AG04450 (cell line): ENCODE results near the gene SLCO6A1. TPM values are rescaled to one million over a fixed set of nuclear protein-coding genes. Genes with fewer than 3 reads are reported as not detected.

Source experiments
- CTCF ChIA-PET: fragments of 300-600, 350-600 bp; formaldehyde crosslinking; extraction: SDS; loops from one replicate; lab custom pipeline; 2022; ENCODE audit warnings: antibody characterized with exemption, inconsistent platforms; lab: Charles Lee
- POLR2A ChIA-PET: fragments of 350-600 bp; formaldehyde crosslinking; extraction: SDS; loops from one replicate; lab custom pipeline; 2021; ENCODE audit warnings: antibody characterized with exemption, inconsistent platforms; lab: Yijun Ruan, JAX
- DNase-seq: peaks from one replicate; pipeline ENCODE4 v3.0.0-alpha.2; 2011; ENCODE audit warnings: low read depth, low spot score
- H3K27ac ChIP-seq: one replicate; pipeline ENCODE4 v1.5.1; 2012; ENCODE audit warnings: low read depth, low read length, control low read depth
- H3K27me3 ChIP-seq: one replicate; pipeline ENCODE4 v1.6.0; 2012; ENCODE audit warnings: low read length; ENCODE audit not compliant: control insufficient read depth, insufficient read depth
- H3K4me3 ChIP-seq: 2 replicates; pipeline ENCODE4 v1.5.1; 2011; ENCODE audit warnings: mild to moderate bottlenecking, low read depth, low read length, control low read depth
- H3K9me3 ChIP-seq: 2 replicates; pipeline ENCODE4 v1.5.1; 2012; ENCODE audit warnings: low read length; ENCODE audit not compliant: control insufficient read depth, insufficient read depth
- polyA minus RNA-seq: library from RNA; depleted of rRNA, polyadenylated mRNA; stranded (reverse); fragments of >200 nt; gene quantifications from 2 replicates; pipeline ENCODE4 v1.2.3, GENCODE V29; 2011; rRNA and poly(A)+ RNA removed
- polyA plus RNA-seq: library from polyadenylated mRNA; depleted of rRNA; stranded (reverse); fragments of >200 nt; gene quantifications from 2 replicates; pipeline ENCODE4 v1.2.3, GENCODE V29; 2011; rRNA removed
- TF ChIP-seq, protein P1 (sequence below): IDR thresholded peaks from 2 replicates; pipeline ENCODE4 v1.5.1; 2011; ENCODE audit warnings: low read depth, low read length, control low read depth, inconsistent platforms

Gene SLCO6A1, protein sequence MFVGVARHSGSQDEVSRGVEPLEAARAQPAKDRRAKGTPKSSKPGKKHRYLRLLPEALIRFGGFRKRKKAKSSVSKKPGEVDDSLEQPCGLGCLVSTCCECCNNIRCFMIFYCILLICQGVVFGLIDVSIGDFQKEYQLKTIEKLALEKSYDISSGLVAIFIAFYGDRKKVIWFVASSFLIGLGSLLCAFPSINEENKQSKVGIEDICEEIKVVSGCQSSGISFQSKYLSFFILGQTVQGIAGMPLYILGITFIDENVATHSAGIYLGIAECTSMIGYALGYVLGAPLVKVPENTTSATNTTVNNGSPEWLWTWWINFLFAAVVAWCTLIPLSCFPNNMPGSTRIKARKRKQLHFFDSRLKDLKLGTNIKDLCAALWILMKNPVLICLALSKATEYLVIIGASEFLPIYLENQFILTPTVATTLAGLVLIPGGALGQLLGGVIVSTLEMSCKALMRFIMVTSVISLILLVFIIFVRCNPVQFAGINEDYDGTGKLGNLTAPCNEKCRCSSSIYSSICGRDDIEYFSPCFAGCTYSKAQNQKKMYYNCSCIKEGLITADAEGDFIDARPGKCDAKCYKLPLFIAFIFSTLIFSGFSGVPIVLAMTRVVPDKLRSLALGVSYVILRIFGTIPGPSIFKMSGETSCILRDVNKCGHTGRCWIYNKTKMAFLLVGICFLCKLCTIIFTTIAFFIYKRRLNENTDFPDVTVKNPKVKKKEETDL
- polyA plus RNA-seq (not detected in 2 replicates), polyA minus RNA-seq (not detected in 2 replicates)

DNA sequence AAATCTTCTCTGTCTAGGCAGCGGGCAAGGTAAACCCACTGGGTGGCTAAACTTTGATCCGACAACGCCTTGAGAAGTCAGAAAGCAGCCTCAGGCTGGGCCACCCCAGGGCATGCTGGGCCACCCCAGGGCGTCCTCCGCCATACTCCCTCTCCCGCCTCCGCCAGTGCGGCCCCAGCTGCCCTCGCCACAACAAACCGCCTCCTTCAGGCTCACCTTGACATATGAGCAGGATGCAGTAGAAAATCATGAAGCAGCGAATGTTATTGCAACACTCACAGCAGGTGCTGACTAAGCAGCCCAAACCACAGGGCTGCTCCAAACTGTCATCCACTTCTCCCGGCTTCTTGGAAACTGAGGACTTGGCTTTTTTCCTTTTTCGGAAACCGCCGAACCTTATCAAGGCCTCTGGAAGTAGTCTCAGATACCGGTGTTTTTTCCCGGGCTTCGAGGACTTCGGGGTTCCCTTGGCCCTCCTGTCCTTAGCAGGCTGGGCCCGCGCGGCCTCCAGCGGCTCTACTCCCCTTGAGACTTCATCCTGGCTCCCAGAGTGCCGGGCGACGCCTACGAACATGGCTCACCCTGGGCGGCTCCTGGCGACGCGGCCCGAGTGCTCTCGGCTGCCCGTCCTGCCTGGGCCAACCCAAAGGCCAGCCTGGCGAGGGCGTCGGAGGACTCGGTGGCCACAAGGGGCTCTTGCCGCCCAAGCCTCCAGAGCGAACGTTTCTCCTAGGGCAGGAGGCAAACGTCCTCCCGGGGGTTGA is at the start of gene SLCO6A1:
Gene SLCO6A1, minus strand, starts transcription at position 731 of the 764 bp plus-strand sequence. Its CDS starts 157 bp downstream, at position 574.
- H3K27me3 ChIP-seq, result no peaks in the 10 kb centered on the region

DNA sequence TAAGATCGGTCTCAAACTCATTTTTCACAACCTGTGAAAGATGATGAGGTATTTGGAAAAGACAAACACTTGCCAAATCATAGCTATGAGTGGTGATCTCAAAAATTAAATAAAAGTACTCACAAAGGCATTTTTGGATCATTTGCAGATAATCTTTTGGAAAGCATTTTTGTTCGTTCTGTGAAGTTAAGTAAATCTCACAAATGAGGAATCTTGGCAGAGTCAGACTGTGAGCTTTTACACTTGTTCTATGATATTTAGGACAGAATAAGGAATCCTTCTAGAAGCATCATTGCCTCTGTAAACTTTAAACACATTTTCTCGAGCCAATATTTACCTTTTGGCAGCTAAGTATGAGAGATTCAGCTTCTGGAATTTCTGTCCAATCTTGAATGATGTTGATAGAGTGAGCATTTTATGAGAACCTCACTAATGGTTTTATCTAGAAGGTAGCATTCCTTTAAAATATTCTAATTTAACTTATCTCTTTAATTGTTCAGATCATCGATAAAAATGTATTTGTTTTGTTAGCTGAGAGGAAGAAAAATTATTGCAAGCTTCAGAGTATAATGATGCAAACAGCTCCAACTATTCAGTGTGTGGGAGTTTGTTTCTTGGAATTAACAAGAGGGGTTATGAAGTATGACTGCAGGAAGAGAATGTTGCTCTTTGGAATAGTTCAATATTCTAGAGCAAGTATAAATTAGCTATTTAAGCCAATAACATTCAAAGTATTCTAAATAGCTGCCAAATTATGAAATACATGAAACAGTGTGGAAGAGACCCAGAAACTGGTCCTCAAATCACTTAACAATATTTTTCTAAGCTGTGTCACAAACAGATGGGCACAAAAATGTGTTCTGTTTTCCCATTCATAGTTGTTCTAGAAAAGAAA is 48.6 kb upstream of the SLCO6A1 start:
- Histone ChIP-seq H3K27me3 (no peaks in the 10 kb centered on the region), H3K4me3 (no peak overlapping the region), H3K27ac (no peak overlapping the region), H3K9me3 (no peaks in the 10 kb centered on the region)
- POLR2A ChIA-PET, result no interaction called here
- DNase-seq, result no peak
- CTCF ChIA-PET, result interaction anchor here (0.6 to 1.7 kb wide), 4 partner anchors 8 to 371 kb away, joined by 3 to 7 read pairs (median 4); no protein-coding TSS in a partner anchor
- TF ChIP-seq, protein P1, sequence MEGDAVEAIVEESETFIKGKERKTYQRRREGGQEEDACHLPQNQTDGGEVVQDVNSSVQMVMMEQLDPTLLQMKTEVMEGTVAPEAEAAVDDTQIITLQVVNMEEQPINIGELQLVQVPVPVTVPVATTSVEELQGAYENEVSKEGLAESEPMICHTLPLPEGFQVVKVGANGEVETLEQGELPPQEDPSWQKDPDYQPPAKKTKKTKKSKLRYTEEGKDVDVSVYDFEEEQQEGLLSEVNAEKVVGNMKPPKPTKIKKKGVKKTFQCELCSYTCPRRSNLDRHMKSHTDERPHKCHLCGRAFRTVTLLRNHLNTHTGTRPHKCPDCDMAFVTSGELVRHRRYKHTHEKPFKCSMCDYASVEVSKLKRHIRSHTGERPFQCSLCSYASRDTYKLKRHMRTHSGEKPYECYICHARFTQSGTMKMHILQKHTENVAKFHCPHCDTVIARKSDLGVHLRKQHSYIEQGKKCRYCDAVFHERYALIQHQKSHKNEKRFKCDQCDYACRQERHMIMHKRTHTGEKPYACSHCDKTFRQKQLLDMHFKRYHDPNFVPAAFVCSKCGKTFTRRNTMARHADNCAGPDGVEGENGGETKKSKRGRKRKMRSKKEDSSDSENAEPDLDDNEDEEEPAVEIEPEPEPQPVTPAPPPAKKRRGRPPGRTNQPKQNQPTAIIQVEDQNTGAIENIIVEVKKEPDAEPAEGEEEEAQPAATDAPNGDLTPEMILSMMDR, result no peak

More for the DNA sequence above, at the start of gene SLCO6A1:
- TF ChIP-seq, protein P1, result no peak
- Histone ChIP-seq H3K9me3 (peaks cover 9% of the 10 kb centered on the region), H3K4me3 (no peak within 1 kb of the TSS), H3K27ac (no peak within 1 kb of the TSS)
- CTCF ChIA-PET, result no interaction called here
- DNase-seq, result no peak
- POLR2A ChIA-PET, result no interaction called here

DNA sequence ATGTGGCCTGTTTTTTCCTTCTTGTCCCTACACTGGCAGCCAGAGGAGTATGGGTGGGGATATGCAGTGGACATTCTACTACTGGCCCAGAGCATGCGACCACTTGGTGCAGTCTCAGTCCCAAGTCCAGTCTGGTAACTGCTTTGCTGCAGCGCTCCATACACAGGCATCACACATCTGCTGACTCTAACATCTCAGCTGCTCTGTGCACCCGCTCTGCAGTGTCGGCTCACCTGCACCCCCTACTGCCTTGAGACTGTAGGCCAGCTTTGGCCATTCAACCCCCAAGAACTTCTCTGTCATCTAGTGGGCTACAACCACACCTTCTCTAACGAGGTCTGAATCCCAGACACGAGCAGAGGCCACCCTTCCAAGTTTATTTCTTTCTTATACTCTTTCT is 46.4 kb upstream of the SLCO6A1 start:
- DNase-seq, result no peak
- TF ChIP-seq, protein P1, result peak; percentile 33
- ChIA-PET CTCF (no interaction called here), POLR2A (no interaction called here)
- no peaks in the 10 kb centered on the region for H3K9me3 ChIP-seq
- H3K27ac ChIP-seq, result no peak overlapping the region
- no peaks in the 10 kb centered on the region for H3K27me3 ChIP-seq
- no peak overlapping the region for H3K4me3 ChIP-seq

DNA sequence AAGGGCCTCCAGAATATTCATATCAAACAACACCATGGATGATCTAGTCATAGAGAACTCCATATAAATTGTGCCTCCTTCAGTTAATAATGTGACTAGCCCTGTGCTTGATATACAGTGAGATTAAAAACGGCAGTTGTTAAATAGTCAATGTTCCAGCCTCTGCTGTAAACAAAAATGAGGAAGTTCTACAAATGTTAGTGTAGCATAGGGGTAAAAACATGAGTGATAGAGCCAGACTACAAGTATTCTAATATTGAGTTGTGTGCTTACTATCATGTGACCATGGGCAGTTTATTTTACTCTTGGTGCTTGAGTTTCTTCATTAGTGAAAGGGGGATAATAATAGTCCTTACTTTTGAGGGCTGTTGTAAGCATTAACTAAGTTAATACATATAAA is 43.3 kb upstream of the SLCO6A1 start:
- ChIA-PET POLR2A (no interaction called here), CTCF (no interaction called here)
- DNase-seq, result no peak
- Histone ChIP-seq H3K27ac (no peak overlapping the region), H3K4me3 (no peak overlapping the region), H3K9me3 (no peaks in the 10 kb centered on the region), H3K27me3 (no peaks in the 10 kb centered on the region)
- TF ChIP-seq, protein P1, result no peak
